Endometrial microvascular endothelial cells (primary cell): ENCODE measurements around the gene UBE2G1. TPM values are rescaled to one million over a fixed set of nuclear protein-coding genes. Genes with fewer than 3 reads are reported as not detected.

Source experiments
- in situ Hi-C: cut with HindIII; loops from 2 replicates; pipeline ENCODE4 v1.10.0; 2017; ENCODE audit warnings: low sequenced_read_pairs, low pct_unique_long_range_greater_than_20kb; ENCODE audit errors: inconsistent ontology term
- total RNA-seq: library from RNA; depleted of rRNA; stranded (reverse); fragments of >200 nt; gene quantifications from one replicate; pipeline ENCODE4 v1.2.3, GENCODE V29; 2015; ENCODE audit errors: inconsistent ontology term

UBE2G1 gene
- total RNA-seq, 1 donor from 2014 or later, result 66.5 TPM

DNA sequence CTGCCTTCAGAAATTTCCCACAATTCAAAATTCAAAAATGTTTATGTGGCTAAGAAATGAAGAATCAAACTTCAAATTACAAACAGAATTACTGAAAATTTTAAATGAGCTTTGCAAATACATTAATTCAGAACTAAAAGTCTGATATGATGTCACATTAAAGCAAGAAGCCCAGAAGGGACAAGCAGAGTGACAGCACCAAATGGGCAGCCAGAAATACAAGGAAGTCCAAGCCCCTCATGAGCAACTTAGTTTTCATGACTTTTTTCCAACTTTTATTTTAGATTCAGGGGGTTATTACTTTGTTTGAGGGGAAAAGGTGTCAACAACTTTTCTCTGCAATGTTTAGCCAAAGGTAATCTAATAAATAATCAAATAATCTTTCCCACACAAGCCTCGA lies 21.5 kb downstream of the UBE2G1 start:
- in situ Hi-C loops, result no loop called here

DNA sequence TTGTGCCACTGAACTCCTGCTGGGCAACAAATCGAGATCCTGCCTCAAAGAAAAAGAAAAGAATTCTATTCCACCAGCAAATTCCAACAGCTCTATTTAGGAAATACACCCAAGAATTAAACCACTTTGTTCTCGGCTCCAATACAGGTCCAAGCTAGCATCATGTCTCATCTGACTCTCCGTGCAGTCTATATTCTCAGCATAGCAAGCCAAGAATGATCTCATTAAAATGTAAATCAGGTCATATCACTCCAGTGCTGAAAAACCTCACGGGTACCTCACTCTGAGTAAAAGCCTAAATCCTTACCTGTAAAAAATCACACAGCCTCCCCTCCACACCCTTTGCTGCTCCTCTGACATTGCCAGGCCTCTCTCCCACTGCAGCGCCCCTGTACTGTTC lies 23.9 kb downstream of the UBE2G1 start:
- in situ Hi-C loops, result no loop called here

DNA sequence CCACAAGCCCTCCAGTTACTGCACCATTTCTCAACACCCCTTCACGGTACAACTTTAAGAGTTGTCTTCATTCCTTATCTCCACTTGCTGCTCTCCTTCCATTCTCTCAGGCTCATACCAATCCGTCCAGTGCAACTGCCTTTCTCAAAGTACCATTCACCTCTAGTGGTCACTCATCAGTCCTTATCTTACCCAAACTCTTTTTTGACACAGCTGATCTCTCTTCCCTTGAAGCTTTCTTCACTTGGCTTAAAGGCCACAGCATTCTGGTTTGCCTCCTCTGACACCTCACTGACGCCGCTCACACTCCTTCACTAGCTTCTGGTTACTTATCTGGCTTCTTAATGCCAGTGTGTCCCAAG lies 24.9 kb downstream of the UBE2G1 start:
- in situ Hi-C loops, result no loop called here

DNA sequence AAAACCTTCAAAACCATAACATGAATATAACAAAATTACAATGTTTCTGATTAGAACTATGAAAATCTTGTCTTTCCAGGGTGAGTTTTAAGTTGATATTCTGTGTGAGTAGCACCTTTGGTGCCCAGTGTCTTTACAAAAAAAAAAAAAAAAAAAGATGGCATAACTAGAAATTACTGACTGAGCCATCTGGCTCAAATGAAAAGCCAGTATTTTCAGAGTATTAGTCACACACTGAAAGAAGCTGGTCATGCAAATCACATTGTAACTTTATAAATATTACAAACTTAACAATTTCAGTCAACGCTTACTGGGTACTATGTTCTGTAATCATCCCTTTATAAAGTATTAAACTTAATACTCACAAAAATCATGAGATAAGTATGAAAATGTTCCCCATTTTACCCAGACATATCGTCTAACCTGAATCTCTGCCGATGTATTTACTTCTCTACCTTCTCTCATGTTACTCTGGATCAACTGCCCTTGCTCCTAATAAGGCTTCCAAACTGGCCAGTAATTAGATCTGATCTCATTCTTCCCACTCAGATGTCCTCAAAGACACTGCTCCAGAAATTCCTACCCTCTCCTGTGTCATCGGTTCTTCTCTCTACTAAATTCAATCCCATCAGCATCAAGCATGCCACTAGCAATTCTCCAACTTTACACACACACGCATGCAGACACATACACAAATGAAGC lies 25.4 kb downstream of the UBE2G1 start:
- in situ Hi-C loops, result no loop called here

- in situ Hi-C loops, result no loop called here
These were observed 31.5 kb downstream of the UBE2G1 start for GRCh38 chr17:4334776-4335584.

- in situ Hi-C loops, result no loop called here
These were observed 32.1 kb downstream of the UBE2G1 start for GRCh38 chr17:4334332-4334731.

DNA sequence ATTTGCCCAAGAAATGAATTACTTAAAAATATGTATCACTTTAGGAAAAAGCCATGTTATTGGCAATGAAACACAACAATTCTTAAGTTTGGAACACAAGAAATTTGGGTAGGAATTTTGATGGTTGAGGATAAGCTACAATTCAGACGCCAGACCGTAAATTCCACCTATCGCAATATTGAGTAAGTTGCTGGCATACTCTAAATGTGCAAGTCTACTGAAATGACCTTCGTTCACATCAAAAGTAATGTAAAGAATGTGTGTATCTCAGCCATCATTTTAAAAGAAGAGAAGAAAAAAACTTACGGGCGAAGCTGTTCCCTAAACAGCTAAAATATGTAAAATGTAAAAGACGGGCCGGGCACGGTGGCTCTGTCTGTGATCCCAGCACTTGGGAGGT lies 33.4 kb downstream of the UBE2G1 start:
- in situ Hi-C loops, result no loop called here

DNA sequence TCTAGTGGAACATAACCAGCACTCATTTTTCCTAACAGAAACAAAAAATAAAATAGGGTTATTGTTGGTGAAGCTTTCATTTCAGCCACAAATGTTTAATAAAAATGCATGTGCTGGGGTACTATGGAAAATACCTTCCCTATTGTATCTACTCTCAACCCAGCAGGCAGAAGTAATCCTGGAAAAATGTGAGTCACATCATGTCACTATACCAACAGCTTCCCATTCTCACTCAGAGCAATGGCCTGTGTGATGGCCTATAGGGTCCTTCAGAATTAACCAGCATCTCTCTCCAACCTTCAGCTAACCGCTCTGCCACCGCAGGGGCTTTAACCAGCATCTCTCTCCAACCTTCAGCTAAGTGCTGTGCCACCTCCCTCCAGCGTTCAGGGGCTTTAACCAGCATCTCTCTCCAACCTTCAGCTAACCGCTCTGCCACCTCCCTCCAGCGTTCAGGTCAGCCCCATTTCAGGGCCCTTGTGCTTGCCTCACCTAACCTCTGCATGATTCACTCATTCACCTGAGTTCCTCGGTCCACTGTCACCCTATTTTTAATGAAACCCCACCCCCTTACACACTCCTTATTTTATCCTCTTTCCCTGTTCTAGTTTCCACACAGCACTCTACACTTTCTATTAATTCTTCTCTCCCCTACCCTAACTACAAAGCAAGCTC lies 34.0 kb downstream of the UBE2G1 start:
- in situ Hi-C loops, result no loop called here

- in situ Hi-C loops, result no loop called here
These were observed 34.9 kb downstream of the UBE2G1 start for GRCh38 chr17:4331614-4332013.

GRCh38 chr17:4329838-4330237 lies 36.6 kb downstream of the UBE2G1 start:
- in situ Hi-C loops, result no loop called here

GRCh38 chr17:4327606-4328005 lies 38.9 kb downstream of the UBE2G1 start:
- in situ Hi-C loops, result no loop called here

DNA sequence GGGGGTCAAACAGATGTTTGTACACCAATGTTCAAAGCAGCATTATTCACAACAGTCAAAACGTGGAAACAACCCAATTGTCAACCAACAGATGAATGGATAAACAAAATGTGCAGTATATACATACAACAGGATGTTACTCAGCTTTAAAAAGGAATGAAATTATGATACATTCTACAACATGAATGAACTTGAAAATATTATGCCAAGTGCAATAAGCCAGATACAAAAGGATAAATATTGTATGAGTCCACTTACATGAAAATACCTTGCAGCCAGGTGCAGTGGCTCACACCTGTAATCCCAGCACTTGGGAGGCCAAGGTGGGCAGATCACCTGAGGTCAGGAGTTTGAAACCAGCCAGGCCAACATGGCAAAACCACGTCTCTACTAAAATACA lies 39.9 kb downstream of the UBE2G1 start:
- in situ Hi-C loops, result no loop called here

GRCh38 chr17:4326112-4326511 lies 40.4 kb downstream of the UBE2G1 start:
- in situ Hi-C loops, result no loop called here

DNA sequence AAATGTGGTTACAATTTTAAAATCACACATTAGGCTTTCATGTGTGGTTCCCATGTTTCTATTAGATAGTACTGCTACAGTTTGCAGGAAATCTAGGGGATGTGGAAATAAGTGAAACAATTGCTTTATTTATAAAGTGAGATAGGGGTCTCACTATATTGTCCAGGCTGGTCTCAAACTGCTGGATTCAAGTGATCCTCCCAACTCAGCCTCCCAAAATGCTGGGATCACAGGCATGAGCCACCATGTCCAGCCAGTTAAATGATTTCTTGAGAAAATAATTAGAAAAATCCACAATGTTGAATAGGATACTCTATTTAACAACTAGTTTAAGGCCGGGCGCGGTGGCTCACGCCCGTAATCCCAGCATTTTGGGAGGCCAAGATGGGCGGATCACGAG lies 42.0 kb downstream of the UBE2G1 start:
- in situ Hi-C loops, result no loop called here

GRCh38 chr17:4319221-4319620 lies 47.3 kb downstream of the UBE2G1 start:
- in situ Hi-C loops, result no loop called here

GRCh38 chr17:4318596-4318995 lies 47.9 kb downstream of the UBE2G1 start:
- in situ Hi-C loops, result no loop called here

GRCh38 chr17:4318186-4318585 lies 48.3 kb downstream of the UBE2G1 start:
- in situ Hi-C loops, result no loop called here

- in situ Hi-C loops, result no loop called here
These were observed 48.9 kb downstream of the UBE2G1 start for GRCh38 chr17:4317610-4318009.

DNA sequence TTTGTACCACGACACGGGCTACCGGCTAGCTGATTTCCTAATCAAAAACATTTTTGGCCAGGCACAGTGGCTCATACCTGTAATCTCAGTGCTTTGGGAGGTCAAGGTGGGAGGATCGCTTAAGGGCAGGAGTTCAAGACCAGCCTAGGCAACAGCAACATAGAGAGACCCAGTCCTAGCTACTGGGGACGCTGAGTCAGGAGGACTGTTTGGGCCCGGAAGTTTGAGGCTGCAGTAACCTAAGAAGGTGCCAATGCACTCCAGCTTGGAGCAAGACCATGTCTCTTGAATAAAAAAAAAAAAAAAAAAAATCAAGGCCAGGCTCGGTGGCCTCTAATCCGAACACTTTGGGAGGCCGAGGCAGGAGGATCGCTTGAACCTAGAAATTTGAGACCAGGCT lies 49.8 kb downstream of the UBE2G1 start:
- in situ Hi-C loops, result no loop called here

DNA sequence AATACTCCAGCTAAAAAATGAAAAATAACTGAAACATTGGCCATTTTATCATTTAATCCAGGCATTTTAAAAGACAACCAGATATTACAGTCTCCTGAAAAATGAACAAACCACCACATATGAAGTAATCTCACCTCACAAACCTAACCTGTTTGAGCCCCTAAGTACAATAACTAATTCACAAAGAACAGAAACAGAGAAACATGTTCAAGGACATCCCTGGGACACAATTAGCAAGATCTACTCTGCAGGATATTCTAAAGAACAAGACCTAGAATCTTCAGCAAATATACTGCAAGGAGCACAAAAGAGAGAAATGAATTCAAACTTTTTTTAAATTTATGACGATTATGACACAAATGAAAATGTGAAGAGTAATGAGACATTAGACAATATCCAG lies 51.9 kb downstream of the UBE2G1 start:
- in situ Hi-C loops, result no loop called here
